DOHH2 (cell line): Measurements from ENCODE around the gene KPNA2.
A peak's percentile ranks its signal among the peaks of the same experiment; 100 is the strongest.
"Not testable (repeated sequence)": the region's sequence is repeated elsewhere in the genome, so short reads cannot be mapped to it uniquely, and the experiment has no call there.

Experiments
- H3F3A ChIP-seq: fragments of 200-600 bp; sonication (generic), shearing (Covaris generic); 2 replicates; pipeline ENCODE4 v1.6.0; 2016; ENCODE audit warnings: antibody characterized with exemption, mild to moderate bottlenecking; ENCODE audit not compliant: control insufficient read depth, insufficient read depth
- H3K27ac ChIP-seq: fragments of 200-600 bp; sonication (generic); 2 replicates; pipeline ENCODE4 v1.5.1; 2014; ENCODE audit warnings: low read depth, mild to moderate bottlenecking, low read length, moderate library complexity
- H3K27me3 ChIP-seq: fragments of 200-600 bp; sonication (generic); 2 replicates; pipeline ENCODE4 v1.6.1; 2014; ENCODE audit warnings: mild to moderate bottlenecking, low read length, mixed read lengths; ENCODE audit not compliant: control insufficient read depth
- H3K36me3 ChIP-seq: fragments of 200-600 bp; sonication (generic); 2 replicates; pipeline ENCODE4 v1.6.1; 2014; ENCODE audit warnings: mild to moderate bottlenecking, low read length, moderate library complexity, mixed read lengths; ENCODE audit not compliant: control insufficient read depth
- H3K4me1 ChIP-seq: fragments of 200-600 bp; sonication (generic); 2 replicates; pipeline ENCODE4 v1.6.1; 2014; ENCODE audit warnings: mild to moderate bottlenecking, low read length, mixed read lengths; ENCODE audit not compliant: control insufficient read depth
- H3K4me2 ChIP-seq: fragments of 200-600 bp; sonication (generic); 2 replicates; pipeline ENCODE4 v1.6.0; 2014; ENCODE audit warnings: mild to moderate bottlenecking, low read length, moderate library complexity
- H3K4me3 ChIP-seq: fragments of 200-600 bp; sonication (generic); 2 replicates; pipeline ENCODE4 v1.5.1; 2014; ENCODE audit warnings: mild to moderate bottlenecking, low read length, mixed read lengths
- H3K79me2 ChIP-seq: fragments of 200-600 bp; sonication (generic); 2 replicates; pipeline ENCODE4 v1.6.1; 2014; ENCODE audit warnings: mild to moderate bottlenecking, low read length, mixed read lengths; ENCODE audit not compliant: control insufficient read depth
- H3K9me2 ChIP-seq: fragments of 200-600 bp; sonication (generic); replicated peaks from 2 replicates; pipeline ENCODE4 v1.6.1; 2014; ENCODE audit warnings: mild to moderate bottlenecking, low read length, mixed read lengths; ENCODE audit not compliant: control insufficient read depth
- H3K9me3 ChIP-seq: fragments of 200-600 bp; sonication (generic); 2 replicates; pipeline ENCODE4 v1.6.1; 2014; ENCODE audit warnings: antibody characterized with exemption, low read length, mixed read lengths; ENCODE audit not compliant: control insufficient read depth, insufficient read depth
- H4K20me1 ChIP-seq: fragments of 200-600 bp; sonication (generic); 2 replicates; pipeline ENCODE4 v1.6.0; 2014; ENCODE audit warnings: low read depth, mild to moderate bottlenecking, antibody characterized with exemption, low read length, moderate library complexity; ENCODE audit not compliant: control insufficient read depth, insufficient read depth
- CTCF ChIP-seq: fragments of 200-600 bp; sonication (generic); IDR thresholded peaks from one replicate; pipeline ENCODE4 v1.5.1; 2014; ENCODE audit warnings: antibody characterized with exemption, mild to moderate bottlenecking, low read depth, low read length; ENCODE audit not compliant: poor library complexity, severe bottlenecking
- EZH2phosphoT487 ChIP-seq: fragments of 200-600 bp; sonication (generic); IDR thresholded peaks from 2 replicates; pipeline ENCODE4 v1.6.1; 2017; ENCODE audit warnings: borderline replicate concordance, mild to moderate bottlenecking, antibody characterized with exemption, low read length, moderate library complexity, mixed read lengths

KPNA2 gene

GRCh38 chr17:68035131-68035522, 408 bp upstream of the KPNA2 start:
- Histone ChIP-seq H3K79me2 (peaks cover 38% of the 10 kb centered on the region), H3K9me3 (no peaks in the 10 kb centered on the region), H4K20me1 (peaks cover 13% of the 10 kb centered on the region), H3K4me2 (peak overlapping the region; percentile 71), H3K4me1 (peaks cover 26% of the 10 kb centered on the region), H3K27ac (no peak overlapping the region), H3K4me3 (peak overlapping the region; percentile 63), H3K36me3 (peaks cover 44% of the 10 kb centered on the region), H3K9me2 (no peaks in the 10 kb centered on the region), H3F3A (peaks cover 18% of the 10 kb centered on the region), H3K27me3 (no peaks in the 10 kb centered on the region)
- TF ChIP-seq CTCF (no peak), EZH2phosphoT487 (no peak)

- TF ChIP-seq CTCF (no peak), EZH2phosphoT487 (no peak)
- H3K27ac ChIP-seq, result peak overlapping the region; percentile 75
- peaks cover 26% of the 10 kb centered on the region for H3K4me1 ChIP-seq
- no peaks in the 10 kb centered on the region for H3K9me3 ChIP-seq
- H3K9me2 ChIP-seq, result no peaks in the 10 kb centered on the region
- peaks cover 38% of the 10 kb centered on the region for H3K79me2 ChIP-seq
- H3K4me3 ChIP-seq, result peak overlapping the region; percentile 93
- H3K36me3 ChIP-seq, result peaks cover 58% of the 10 kb centered on the region
- peaks cover 13% of the 10 kb centered on the region for H4K20me1 ChIP-seq
- H3K4me2 ChIP-seq, result peak overlapping the region; percentile 77
- H3K27me3 ChIP-seq, result no peaks in the 10 kb centered on the region
- H3F3A ChIP-seq, result peaks cover 28% of the 10 kb centered on the region
Observed at GRCh38 chr17:68036304-68037147, 991 bp downstream of the KPNA2 start.

- no peaks in the 10 kb centered on the region for H3K9me2 ChIP-seq
- no peaks in the 10 kb centered on the region for H3K79me2 ChIP-seq
- peaks cover 6% of the 10 kb centered on the region for H3K4me1 ChIP-seq
- no peaks in the 10 kb centered on the region for H3K27me3 ChIP-seq
- no peak for TF ChIP-seq EZH2phosphoT487
- TF ChIP-seq CTCF, result no peak
- H3K27ac ChIP-seq, result no peak overlapping the region
- no peaks in the 10 kb centered on the region for H3K9me3 ChIP-seq
- H3F3A ChIP-seq, result peaks cover 50% of the 10 kb centered on the region
- no peaks in the 10 kb centered on the region; the same call in 1 of the 2 replicates for H4K20me1 ChIP-seq
- no peak overlapping the region for H3K4me2 ChIP-seq
- peaks cover 56% of the 10 kb centered on the region for H3K36me3 ChIP-seq
- no peak overlapping the region for H3K4me3 ChIP-seq
Observed at GRCh38 chr17:68047153-68047846, 11.8 kb downstream of the KPNA2 start.

GRCh38 chr17:68047890-68048542, 12.5 kb downstream of the KPNA2 start:
- Histone ChIP-seq H3F3A (peaks cover 48% of the 10 kb centered on the region), H3K36me3 (peaks cover 50% of the 10 kb centered on the region)
- not testable (repeated sequence) for H3K4me3 ChIP-seq, H3K27me3 ChIP-seq, H3K4me2 ChIP-seq, H3K9me3 ChIP-seq, H3K9me2 ChIP-seq, H4K20me1 ChIP-seq, H3K79me2 ChIP-seq, H3K27ac ChIP-seq, H3K4me1 ChIP-seq
